Measurements from ENCODE around the gene HMX2.

DNA sequence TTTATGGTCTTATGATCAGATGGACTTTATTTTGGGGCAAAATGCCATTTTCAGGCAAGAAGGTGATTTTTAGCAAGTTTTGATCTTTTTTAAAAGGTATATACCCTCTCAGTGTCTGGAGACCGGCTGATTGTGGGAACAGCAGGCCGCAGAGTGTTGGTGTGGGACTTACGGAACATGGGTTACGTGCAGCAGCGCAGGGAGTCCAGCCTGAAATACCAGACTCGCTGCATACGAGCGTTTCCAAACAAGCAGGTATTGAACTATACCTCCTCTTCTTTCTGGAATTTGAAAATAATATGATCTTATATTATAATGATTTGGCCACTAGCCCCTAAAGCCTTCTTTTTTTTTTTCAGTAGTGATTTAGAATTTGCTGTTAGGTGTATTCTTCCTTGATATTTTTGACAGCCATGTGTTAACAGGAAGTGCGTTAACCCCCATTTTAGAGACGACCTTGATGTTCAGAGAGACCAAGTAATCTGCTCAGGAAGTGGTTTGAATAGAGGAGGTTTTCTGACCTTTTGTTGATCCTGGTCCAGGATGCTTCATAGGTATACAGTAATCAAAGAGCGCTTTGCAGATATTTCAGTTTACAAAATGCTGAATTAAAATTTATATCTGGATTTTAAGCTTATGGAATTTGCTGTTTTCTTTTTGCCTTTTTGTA is 12.5 kb downstream of the HMX2 start:
- TF ChIP-seq POLR2AphosphoS5 (IDR thresholded peaks at IDR 0.05) (no peak), POLR2A (IDR thresholded peaks at IDR 0.05; ENCODE audit: low read depth) (no peak)
- TF ChIP-seq, protein P1, sequence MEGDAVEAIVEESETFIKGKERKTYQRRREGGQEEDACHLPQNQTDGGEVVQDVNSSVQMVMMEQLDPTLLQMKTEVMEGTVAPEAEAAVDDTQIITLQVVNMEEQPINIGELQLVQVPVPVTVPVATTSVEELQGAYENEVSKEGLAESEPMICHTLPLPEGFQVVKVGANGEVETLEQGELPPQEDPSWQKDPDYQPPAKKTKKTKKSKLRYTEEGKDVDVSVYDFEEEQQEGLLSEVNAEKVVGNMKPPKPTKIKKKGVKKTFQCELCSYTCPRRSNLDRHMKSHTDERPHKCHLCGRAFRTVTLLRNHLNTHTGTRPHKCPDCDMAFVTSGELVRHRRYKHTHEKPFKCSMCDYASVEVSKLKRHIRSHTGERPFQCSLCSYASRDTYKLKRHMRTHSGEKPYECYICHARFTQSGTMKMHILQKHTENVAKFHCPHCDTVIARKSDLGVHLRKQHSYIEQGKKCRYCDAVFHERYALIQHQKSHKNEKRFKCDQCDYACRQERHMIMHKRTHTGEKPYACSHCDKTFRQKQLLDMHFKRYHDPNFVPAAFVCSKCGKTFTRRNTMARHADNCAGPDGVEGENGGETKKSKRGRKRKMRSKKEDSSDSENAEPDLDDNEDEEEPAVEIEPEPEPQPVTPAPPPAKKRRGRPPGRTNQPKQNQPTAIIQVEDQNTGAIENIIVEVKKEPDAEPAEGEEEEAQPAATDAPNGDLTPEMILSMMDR (IDR thresholded peaks at IDR 0.05) = no peak
